ENCODE results near the gene SZT2. TPM values are rescaled to one million over a fixed set of nuclear protein-coding genes. Genes with fewer than 3 reads are reported as not detected.

The SZT2 gene
- total RNA-seq (2014; rRNA removed) (22.2 and 31.3 TPM in 2 replicates), Bru-seq, nascent RNA (percentile 77 among the genes with signal in this experiment), BruChase-seq, experiment 1, labeled RNA remaining after a 6-hour chase (percentile 83 among the genes with signal in this experiment), BruChase-seq, experiment 2, labeled RNA remaining after a 2-hour chase (percentile 80 among the genes with signal in this experiment)
- long read RNA-seq, partial matches to known transcripts: 14 of 37 reads
- long read RNA-seq, other reads (novel, unspliced or antisense): 22 of 37 reads

DNA sequence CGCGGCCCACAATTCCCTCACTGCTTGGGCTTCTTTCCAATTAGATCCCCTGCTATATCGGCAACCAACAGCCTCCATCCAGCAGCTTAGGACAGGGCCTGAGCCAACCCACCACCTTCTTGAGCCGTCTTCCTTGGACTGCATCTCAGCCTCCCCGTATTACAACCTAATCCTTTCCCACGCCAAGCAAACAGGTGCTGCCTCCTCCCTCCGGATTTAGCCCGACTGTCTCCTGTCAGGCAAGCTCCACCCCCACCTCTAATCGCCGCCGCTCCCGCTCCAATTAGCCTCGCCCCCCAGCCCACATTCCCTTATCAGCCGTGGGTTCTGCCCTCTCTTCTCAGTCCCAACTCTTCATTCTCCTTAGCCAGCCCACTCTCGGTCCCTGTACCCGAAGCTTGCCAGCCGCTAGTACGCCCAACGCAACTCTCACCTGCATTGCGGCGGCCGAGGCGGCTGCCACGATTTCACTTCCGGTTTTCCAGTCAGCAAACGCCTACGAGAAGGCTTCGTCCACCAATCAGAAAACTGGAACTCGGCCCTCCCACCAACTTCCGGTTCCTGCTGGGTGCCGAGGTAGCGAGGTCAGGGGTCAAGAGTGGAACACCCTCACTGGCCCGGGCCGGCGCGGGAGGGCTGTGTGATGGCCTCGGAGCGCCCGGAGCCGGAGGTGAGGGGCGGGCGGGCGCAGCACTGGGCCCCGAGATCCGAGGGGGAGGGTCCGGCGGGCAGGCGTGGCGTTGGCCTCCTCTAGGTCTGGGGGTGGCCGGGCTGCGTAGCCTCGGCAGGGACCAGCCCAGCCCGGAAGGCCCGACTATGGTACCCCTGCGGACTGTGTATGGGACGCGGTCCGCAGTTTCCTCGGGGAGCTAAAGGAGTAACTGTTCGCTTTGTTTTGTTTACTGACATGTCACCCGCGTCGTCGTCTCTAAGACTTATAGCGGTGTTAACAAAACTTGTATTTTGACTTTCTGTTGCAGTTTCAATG lies at the start of gene SZT2, which contains the start of gene MED8:
Gene SZT2 (plus strand): TSS at position 574 of the 988 bp plus-strand sequence. CDS start 70 bp downstream, at position 644.
Gene MED8 (minus strand): TSS at position 475 of the 988 bp plus-strand sequence. CDS start 36 bp downstream, at position 439.
- Histone ChIP-seq H3K27ac (ENCODE audit: low read length) (peak within 1 kb of the TSS; percentile 59), H3K9me2 (replicated peaks; ENCODE audit: low read length) (no peaks in the 10 kb centered on the region), H2AFZ (ENCODE audit: low read length) (peak within 1 kb of the TSS; percentile 92), H4K20me1 (ENCODE audit: low read length) (peaks cover 7% of the 10 kb centered on the region; the same call in 1 of the 2 replicates), H3K9me3 (ENCODE audit: low read length) (no peaks in the 10 kb centered on the region), H3K4me1 (ENCODE audit: insufficient read depth, low read length) (peaks cover 22% of the 10 kb centered on the region), H3F3A (ENCODE audit: low read length, unreplicated experiment) (no peaks in the 10 kb centered on the region), H3K4me2 (ENCODE audit: low read length) (peak within 1 kb of the TSS; percentile 87), H3K9ac (ENCODE audit: low read length) (peak within 1 kb of the TSS; percentile 84), H3K27me3 (ENCODE audit: low read length) (no peaks in the 10 kb centered on the region), H3K4me3 (ENCODE audit: low read length) (peak within 1 kb of the TSS; percentile 87), H3K79me2 (ENCODE audit: low read length) (peaks cover 48% of the 10 kb centered on the region), H3K36me3 (ENCODE audit: low read depth, low read length) (peaks cover 30% of the 10 kb centered on the region)
- ATAC-seq (peak; percentile 94), DNase-seq (peak; percentile 95)
- intact Hi-C loops (cut with micrococcal nuclease): loop anchor here (1.0 kb wide), 1 partner anchor 40 kb away; no protein-coding TSS in a partner anchor
- ChIA-PET CTCF (no interaction called here), POLR2A (ENCODE audit: unreplicated experiment) (no interaction called here)
- BruUV-seq (replicated peaks): TSS peak; percentile 59
- no peak for TF ChIP-seq EZH2 (IDR thresholded peaks at IDR 0.05; ENCODE audit: low read length, unreplicated experiment)
- TF ChIP-seq, protein P1, sequence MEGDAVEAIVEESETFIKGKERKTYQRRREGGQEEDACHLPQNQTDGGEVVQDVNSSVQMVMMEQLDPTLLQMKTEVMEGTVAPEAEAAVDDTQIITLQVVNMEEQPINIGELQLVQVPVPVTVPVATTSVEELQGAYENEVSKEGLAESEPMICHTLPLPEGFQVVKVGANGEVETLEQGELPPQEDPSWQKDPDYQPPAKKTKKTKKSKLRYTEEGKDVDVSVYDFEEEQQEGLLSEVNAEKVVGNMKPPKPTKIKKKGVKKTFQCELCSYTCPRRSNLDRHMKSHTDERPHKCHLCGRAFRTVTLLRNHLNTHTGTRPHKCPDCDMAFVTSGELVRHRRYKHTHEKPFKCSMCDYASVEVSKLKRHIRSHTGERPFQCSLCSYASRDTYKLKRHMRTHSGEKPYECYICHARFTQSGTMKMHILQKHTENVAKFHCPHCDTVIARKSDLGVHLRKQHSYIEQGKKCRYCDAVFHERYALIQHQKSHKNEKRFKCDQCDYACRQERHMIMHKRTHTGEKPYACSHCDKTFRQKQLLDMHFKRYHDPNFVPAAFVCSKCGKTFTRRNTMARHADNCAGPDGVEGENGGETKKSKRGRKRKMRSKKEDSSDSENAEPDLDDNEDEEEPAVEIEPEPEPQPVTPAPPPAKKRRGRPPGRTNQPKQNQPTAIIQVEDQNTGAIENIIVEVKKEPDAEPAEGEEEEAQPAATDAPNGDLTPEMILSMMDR (conservative IDR thresholded peaks at IDR 0.05; ENCODE audit: low read depth, low read length): no peak
- no peak for TF ChIP-seq EZH2phosphoT487 (IDR thresholded peaks at IDR 0.05; ENCODE audit: borderline replicate concordance, low read length)

DNA sequence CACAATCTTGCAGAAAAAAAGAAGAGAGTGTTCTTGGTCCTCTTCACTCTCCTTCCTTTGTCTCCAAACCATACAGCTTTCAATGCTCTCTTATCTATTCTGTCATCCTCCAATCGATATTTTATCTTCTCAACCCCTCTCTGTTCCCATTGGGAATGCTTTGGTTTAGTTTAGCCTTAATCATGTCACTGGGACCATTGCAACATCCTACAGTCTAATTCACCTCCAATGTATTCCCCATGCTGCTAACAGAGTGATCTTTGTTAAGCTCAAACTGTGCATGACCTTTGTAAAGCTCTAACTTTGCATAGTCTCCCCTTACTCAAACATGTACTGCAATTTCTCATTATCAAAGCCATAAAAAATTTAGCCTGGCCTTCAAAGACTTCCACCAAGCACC lies 49.1 kb upstream of the SZT2 start:
- no peaks in the 10 kb centered on the region for H3K27me3 ChIP-seq (ENCODE audit: low read length)
- H3K4me3 ChIP-seq (ENCODE audit: low read length): no peak overlapping the region
- no peaks in the 10 kb centered on the region for H3F3A ChIP-seq (ENCODE audit: low read length, unreplicated experiment)
- intact Hi-C loops (cut with micrococcal nuclease): no loop called here
- H3K36me3 ChIP-seq (ENCODE audit: low read depth, low read length): no peaks in the 10 kb centered on the region
- H3K79me2 ChIP-seq (ENCODE audit: low read length): no peaks in the 10 kb centered on the region
- CTCF ChIA-PET: no interaction called here
- no peaks in the 10 kb centered on the region for H3K9me2 ChIP-seq (replicated peaks; ENCODE audit: low read length)
- no peaks in the 10 kb centered on the region for H4K20me1 ChIP-seq (ENCODE audit: low read length)
- TF ChIP-seq EZH2phosphoT487 (IDR thresholded peaks at IDR 0.05; ENCODE audit: borderline replicate concordance, low read length) (no peak), EZH2 (IDR thresholded peaks at IDR 0.05; ENCODE audit: low read length, unreplicated experiment) (no peak)
- TF ChIP-seq, protein P1 (conservative IDR thresholded peaks at IDR 0.05; ENCODE audit: low read depth, low read length): no peak
- DNase-seq (no peak), ATAC-seq (no peak)
- POLR2A ChIA-PET (ENCODE audit: unreplicated experiment): no interaction called here
- H3K9me3 ChIP-seq (ENCODE audit: low read length): no peaks in the 10 kb centered on the region
- H3K4me2 ChIP-seq (ENCODE audit: low read length): no peak overlapping the region
- H2AFZ ChIP-seq (ENCODE audit: low read length): no peak overlapping the region
- H3K4me1 ChIP-seq (ENCODE audit: insufficient read depth, low read length): peaks cover 23% of the 10 kb centered on the region
- BruUV-seq (replicated peaks): no TSS peak
- H3K9ac ChIP-seq (ENCODE audit: low read length): no peak overlapping the region
- no peak overlapping the region for H3K27ac ChIP-seq (ENCODE audit: low read length)

Measured in PC-3 (cell line).